Omental fat pad (tissue), 4 donors: ENCODE data around the gene ARHGAP24. TPM values are rescaled to one million over a fixed set of nuclear protein-coding genes. Genes with fewer than 3 reads are reported as not detected.

ENCODE experiments used
- ATAC-seq: fragments of 150-250 bp; one replicate; pipeline ENCODE4 v1.9.1; 2016; ENCODE audit warnings: mild to moderate bottlenecking, moderate library complexity; ENCODE audit not compliant: low FRiP score
- DNase-seq: peaks from one replicate; pipeline ENCODE4 v3.0.0-alpha.2; 2019; ENCODE audit warnings: low spot score
- total RNA-seq, 4 donors: library from RNA; depleted of rRNA; stranded (reverse); fragments of >200 nt; gene quantifications; one replicate each; pipeline ENCODE4 v1.1.0, GENCODE V29; 2016
- TF ChIP-seq, protein P1 (sequence below), 3 donors: fragments of 450-650 bp; IDR thresholded peaks; one replicate each; pipeline ENCODE4 v1.5.1; 2016 to 2017; ENCODE audit warnings: antibody characterized with exemption in 3 of 3, mild to moderate bottlenecking in 3 of 3, moderate library complexity in 2 of 3

ARHGAP24 gene
- total RNA-seq, 4 donors from 2014 or later, result 42.3 to 57.2 (median 52.8) TPM

DNA sequence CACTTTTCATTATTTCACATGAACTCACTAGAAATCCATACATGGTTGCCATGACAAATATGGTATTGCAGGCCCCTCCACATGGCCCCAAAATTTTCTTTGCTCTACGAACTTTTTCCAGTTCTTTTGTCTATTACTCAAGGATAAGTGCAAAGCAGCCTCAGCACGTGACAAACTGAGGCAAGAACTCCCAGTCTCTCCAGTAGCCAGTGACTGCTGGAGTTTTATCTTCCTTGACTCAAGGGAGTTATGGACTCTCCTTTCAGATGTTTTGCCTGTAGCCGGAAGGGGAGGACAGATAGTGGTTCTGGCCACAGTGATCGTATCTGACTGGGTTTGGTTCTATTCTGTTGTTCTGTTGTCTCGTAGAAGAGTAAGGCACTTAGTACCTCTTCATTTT is 105.5 kb downstream of the ARHGAP24 start:
- no peak for ATAC-seq
- no peak for DNase-seq
- TF ChIP-seq, protein P1, sequence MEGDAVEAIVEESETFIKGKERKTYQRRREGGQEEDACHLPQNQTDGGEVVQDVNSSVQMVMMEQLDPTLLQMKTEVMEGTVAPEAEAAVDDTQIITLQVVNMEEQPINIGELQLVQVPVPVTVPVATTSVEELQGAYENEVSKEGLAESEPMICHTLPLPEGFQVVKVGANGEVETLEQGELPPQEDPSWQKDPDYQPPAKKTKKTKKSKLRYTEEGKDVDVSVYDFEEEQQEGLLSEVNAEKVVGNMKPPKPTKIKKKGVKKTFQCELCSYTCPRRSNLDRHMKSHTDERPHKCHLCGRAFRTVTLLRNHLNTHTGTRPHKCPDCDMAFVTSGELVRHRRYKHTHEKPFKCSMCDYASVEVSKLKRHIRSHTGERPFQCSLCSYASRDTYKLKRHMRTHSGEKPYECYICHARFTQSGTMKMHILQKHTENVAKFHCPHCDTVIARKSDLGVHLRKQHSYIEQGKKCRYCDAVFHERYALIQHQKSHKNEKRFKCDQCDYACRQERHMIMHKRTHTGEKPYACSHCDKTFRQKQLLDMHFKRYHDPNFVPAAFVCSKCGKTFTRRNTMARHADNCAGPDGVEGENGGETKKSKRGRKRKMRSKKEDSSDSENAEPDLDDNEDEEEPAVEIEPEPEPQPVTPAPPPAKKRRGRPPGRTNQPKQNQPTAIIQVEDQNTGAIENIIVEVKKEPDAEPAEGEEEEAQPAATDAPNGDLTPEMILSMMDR (IDR thresholded peaks at IDR 0.05), result no peak

DNA sequence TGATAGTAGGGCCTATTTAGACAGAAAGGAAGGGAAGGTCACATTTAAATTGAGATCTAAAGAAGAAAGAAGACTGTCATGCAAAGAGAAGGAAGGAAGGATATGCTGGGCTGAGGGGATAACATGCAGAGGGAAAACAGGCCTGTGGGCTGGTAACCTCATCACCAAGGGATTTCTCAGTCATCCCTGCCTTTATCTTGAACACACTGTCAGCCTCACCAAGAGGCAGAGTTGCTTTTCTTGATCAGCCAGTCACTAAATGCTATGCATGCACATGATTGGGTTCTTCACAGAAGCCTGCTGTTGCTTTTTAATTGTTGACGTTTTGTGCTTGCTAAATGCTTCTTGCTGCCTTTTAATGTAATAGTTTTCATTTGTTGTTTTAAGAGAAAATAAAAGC is 113.0 kb downstream of the ARHGAP24 start:
- DNase-seq (no peak), ATAC-seq (no peak)
- TF ChIP-seq, protein P1 (IDR thresholded peaks at IDR 0.05), result no peak

GRCh38 chr4:85591406-85592098 is 116.6 kb downstream of the ARHGAP24 start:
- DNase-seq (no peak), ATAC-seq (no peak)
- TF ChIP-seq, protein P1 (IDR thresholded peaks at IDR 0.05), result no peak

- DNase-seq (no peak), ATAC-seq (peak; percentile 14)
- TF ChIP-seq, protein P1 (IDR thresholded peaks at IDR 0.05), result no peak
Observed at GRCh38 chr4:85595098-85595775, 120.3 kb downstream of the ARHGAP24 start.

DNA sequence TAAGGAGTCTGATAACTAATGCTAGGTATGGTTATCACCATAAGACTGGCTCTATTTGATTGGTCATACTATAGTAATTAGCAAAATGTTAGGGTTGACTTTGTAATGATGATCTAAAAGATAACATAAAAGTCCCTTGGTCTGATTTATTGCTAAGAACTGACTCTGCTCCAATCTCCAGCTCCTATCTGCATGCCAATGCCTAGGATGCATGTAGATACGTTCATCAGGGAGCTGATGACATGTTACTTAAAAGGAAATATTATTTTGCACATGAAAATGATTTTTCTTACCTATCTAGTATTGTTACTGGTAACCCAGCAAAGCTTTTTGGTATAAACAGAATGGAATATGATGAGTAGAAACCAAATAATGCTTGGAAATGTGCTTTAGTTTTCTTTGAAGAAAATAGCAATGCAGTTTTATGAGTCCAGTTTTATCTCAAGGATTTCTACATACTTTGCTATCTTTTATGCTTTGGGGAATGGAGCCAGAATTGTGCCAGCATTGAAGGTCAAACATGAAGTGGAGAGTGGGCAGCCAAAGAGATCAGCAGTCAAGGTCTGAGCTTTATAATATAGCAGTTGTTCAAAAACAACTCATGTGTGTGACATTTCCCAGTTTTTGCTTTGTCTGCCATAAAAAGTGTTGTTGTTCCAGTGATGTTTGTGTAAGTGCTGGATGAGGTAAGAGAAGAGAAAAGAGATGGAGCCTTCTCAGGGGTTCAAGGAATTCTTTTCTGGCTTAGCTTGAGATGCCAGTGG is 121.0 kb downstream of the ARHGAP24 start:
- DNase-seq (no peak), ATAC-seq (peak; percentile 54)
- TF ChIP-seq, protein P1 (IDR thresholded peaks at IDR 0.05), result no peak

DNA sequence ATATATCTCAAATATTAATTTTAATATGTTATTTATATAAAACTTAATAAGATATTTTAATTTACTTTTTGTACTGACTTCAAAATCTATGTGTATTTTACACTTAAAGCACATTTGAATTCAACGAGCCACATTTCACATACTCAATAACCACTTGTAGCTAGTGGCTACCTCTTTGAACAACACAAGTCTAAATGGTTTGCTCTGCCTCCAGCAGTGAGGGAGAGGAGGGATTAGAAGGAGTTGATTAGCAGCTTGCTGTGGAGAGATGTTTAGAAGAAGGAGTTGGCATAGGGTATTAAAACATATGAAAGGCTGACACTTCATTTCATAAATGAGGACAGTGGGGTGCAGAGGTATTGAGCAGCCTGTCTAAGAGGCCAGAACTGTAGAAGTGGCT is 124.0 kb downstream of the ARHGAP24 start:
- ATAC-seq, result no peak
- TF ChIP-seq, protein P1 (IDR thresholded peaks at IDR 0.05), result no peak
- no peak for DNase-seq
